AG04450 (cell line): ENCODE measurements around the gene TTC9B. TPM values are rescaled to one million over a fixed set of nuclear protein-coding genes. Genes with fewer than 3 reads are reported as not detected.

ENCODE experiments used
- CTCF ChIA-PET: fragments of 300-600, 350-600 bp; formaldehyde crosslinking; extraction: SDS; loops from one replicate; lab custom pipeline; 2022; ENCODE audit warnings: antibody characterized with exemption, inconsistent platforms; lab: Charles Lee
- POLR2A ChIA-PET: fragments of 350-600 bp; formaldehyde crosslinking; extraction: SDS; loops from one replicate; lab custom pipeline; 2021; ENCODE audit warnings: antibody characterized with exemption, inconsistent platforms; lab: Yijun Ruan, JAX
- DNase-seq: peaks from one replicate; pipeline ENCODE4 v3.0.0-alpha.2; 2011; ENCODE audit warnings: low read depth, low spot score
- H3K27ac ChIP-seq: one replicate; pipeline ENCODE4 v1.5.1; 2012; ENCODE audit warnings: low read depth, low read length, control low read depth
- H3K27me3 ChIP-seq: one replicate; pipeline ENCODE4 v1.6.0; 2012; ENCODE audit warnings: low read length; ENCODE audit not compliant: control insufficient read depth, insufficient read depth
- H3K4me3 ChIP-seq: 2 replicates; pipeline ENCODE4 v1.5.1; 2011; ENCODE audit warnings: mild to moderate bottlenecking, low read depth, low read length, control low read depth
- H3K9me3 ChIP-seq: 2 replicates; pipeline ENCODE4 v1.5.1; 2012; ENCODE audit warnings: low read length; ENCODE audit not compliant: control insufficient read depth, insufficient read depth
- CTCF ChIP-seq: IDR thresholded peaks from 2 replicates; pipeline ENCODE4 v1.5.1; 2011; ENCODE audit warnings: low read depth, low read length, control low read depth, inconsistent platforms
- polyA plus RNA-seq: library from polyadenylated mRNA; depleted of rRNA; stranded (reverse); fragments of >200 nt; gene quantifications from 2 replicates; pipeline ENCODE4 v1.2.3, GENCODE V29; 2011

TTC9B gene
- polyA plus RNA-seq, 1 experiment: not detected

DNA sequence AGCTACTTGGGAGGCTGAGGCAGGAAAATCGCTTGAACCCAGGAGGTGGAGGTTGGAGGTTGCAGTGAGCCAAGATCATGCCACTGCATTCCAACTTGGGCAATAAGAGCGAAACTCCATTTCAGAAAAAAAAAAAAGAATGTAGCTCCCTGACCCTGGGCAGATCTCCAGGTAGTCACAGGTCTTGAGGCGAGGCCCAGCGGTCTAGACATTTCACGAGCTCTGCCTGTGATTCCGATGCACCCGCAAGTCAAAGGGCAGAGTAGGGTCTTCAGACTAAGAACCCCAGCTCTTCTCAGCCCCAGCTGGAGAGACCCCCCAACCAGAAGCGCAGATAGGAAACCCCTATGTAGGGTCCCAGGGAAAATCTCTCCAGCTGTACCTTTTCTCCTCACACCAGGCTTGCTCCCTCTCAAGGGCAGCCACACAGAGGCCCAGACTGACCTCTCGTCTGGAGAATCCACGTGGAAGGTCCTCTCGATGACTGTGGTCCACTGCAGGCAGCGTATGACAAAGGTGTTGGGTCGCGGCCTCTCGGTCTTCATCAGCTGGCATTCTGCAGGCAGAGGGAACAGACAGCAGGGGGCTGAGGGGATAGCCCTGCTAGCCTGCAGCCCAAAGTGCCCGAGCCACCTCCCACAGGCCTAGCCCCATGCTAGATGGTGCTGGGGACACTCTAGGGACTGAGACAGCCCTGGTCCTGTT lies 36.7 kb upstream of the TTC9B start:
- POLR2A ChIA-PET: no interaction called here
- Histone ChIP-seq H3K9me3 (no peaks in the 10 kb centered on the region), H3K4me3 (no peak overlapping the region), H3K27ac (no peak overlapping the region), H3K27me3 (no peaks in the 10 kb centered on the region)
- DNase-seq: no peak
- CTCF ChIA-PET: no interaction called here
- no peak for TF ChIP-seq CTCF

DNA sequence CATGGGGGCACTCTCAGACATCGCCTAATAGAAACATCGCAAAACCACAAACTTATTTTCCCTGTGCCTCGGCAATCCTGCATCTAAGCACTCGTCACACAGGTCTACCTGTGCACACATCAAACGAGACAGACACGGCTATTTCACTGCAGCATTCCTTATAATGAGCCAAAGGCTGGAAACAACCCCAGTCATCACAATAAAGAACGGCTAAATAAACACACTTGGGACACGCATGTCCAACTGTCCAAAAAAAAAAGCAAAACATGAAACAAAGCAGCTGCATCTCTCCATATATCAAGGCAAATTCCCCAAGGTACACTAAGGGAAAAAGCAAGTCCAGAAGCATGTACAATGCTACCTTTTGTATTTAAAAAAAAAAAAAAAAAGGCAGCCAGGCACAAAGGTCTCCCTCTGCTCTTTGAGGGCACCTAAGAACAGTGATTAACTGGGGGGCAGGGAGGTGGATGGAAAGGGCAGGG lies 35.5 kb upstream of the TTC9B start:
- no peak overlapping the region for H3K4me3 ChIP-seq
- TF ChIP-seq CTCF: no peak
- DNase-seq: no peak
- CTCF ChIA-PET: no interaction called here
- H3K27me3 ChIP-seq: no peaks in the 10 kb centered on the region
- H3K27ac ChIP-seq: no peak overlapping the region
- POLR2A ChIA-PET: no interaction called here
- no peaks in the 10 kb centered on the region for H3K9me3 ChIP-seq

DNA sequence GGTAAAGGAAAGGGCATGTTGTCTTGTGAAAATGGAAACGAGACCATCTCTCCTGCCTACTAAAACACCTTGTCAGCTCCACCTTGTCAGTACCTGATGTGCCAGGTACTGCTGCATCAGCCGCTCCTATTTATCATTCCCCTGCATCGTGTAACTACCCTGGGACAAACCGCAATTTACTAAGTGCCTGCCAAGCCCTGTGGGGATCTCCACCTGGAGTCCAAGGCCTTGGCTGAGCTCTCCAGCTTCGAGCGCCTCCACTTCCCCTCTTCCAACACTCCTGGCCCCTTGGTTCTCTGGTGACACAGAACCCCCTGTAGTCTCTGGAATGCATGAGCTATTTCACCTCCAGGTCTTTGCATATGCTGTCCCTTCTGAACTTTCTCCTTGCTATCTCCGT lies 34.2 kb upstream of the TTC9B start:
- TF ChIP-seq CTCF: no peak
- Histone ChIP-seq H3K9me3 (no peaks in the 10 kb centered on the region), H3K27ac (no peak overlapping the region), H3K4me3 (no peak overlapping the region), H3K27me3 (no peaks in the 10 kb centered on the region)
- ChIA-PET CTCF (no interaction called here), POLR2A (no interaction called here)
- no peak for DNase-seq

DNA sequence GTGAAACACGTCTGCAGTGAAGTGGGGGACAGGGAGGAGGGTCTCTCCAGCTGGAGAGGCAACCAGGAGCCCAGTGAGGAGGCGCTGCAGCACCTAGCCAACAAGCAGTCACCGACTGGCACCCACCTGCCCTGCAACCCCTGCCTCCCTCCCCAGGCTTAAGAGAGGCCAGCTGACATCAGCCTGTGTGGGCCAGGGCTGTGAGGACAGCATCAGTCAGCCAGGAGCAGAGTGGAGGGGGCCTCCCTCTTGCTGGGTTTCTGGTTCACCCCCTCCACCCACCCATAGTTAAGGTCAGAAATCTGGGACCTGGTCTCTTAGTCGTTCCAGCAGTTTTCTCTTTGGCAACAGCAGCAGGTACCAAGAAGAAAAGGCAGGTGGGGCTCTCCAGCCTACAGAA lies 33.8 kb upstream of the TTC9B start:
- POLR2A ChIA-PET: no interaction called here
- H3K27ac ChIP-seq: no peak overlapping the region
- no peak for DNase-seq
- CTCF ChIA-PET: no interaction called here
- no peaks in the 10 kb centered on the region for H3K9me3 ChIP-seq
- H3K27me3 ChIP-seq: no peaks in the 10 kb centered on the region
- no peak for TF ChIP-seq CTCF
- H3K4me3 ChIP-seq: no peak overlapping the region

- CTCF ChIA-PET: no interaction called here
Measured at GRCh38 chr19:40251244-40251643, 33.1 kb upstream of the TTC9B start.

More at GRCh38 chr19:40251244-40251643, 33.1 kb upstream of the TTC9B start:
- Histone ChIP-seq H3K4me3 (no peak overlapping the region), H3K9me3 (no peaks in the 10 kb centered on the region), H3K27ac (no peak overlapping the region), H3K27me3 (no peaks in the 10 kb centered on the region)
- POLR2A ChIA-PET: no interaction called here
- TF ChIP-seq CTCF: no peak
- DNase-seq: no peak
